HG02852 (cell line): Measurements from ENCODE around the gene RSPH6A.
"Not testable (repeated sequence)": the region's sequence is repeated elsewhere in the genome, so short reads cannot be mapped to it uniquely, and the experiment has no call there.

ENCODE experiments used
- ATAC-seq: cut with Tn5 transposase; IDR thresholded peaks from one replicate; pipeline ENCODE4 v1.9.1; 2021; ENCODE audit warnings: mild to moderate bottlenecking, moderate library complexity; ENCODE audit not compliant: unreplicated experiment

Gene RSPH6A

GRCh38 chr19:45804140-45804958 lies 10.8 kb downstream of the RSPH6A start:
- ATAC-seq, result no peak

GRCh38 chr19:45801603-45802175 lies 13.4 kb downstream of the RSPH6A start:
- no peak for ATAC-seq

DNA sequence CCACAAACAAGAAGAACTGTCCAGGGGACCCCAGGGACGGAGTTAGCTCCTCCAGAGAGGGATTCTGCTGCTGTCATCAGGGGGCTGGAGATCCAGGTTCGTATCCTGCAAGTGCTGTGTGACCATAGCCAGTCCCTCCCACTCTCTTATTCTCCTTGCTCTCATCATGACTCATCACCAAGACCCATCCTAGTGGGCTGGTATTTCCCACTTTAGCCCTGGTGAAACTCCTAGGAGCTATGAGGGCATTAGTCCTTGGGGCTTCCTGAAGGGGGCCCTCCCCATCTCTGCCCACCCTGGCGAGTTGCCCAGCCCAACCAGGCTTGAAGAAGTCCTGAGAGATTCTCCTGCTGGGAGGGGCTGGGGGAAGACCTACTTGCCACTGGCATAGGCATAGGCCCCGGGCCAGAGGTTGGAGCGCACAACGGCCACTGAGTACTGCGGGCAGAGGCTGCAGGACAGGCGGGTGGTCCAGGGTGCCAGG lies 15.0 kb downstream of the RSPH6A start:
- no peak for ATAC-seq

DNA sequence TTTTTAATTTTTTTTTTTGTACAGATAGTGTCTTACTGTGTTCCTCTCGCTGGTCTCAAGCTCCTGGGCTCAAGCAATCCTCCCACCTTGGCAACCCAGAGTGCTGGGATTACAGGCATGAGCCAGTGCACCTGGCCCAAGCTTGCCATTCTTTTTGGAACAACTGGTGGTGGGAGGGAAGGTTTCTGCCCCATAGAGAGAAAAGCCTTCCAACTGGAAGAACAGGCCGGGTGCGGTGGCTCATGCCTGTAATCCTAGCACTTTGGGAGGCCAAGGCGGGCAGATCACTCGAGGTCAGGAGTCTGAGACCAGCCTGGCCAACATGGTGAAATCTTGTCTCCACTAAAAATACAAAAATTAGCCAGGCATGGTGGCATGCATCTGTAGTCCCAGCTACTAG lies 15.6 kb downstream of the RSPH6A start:
- not testable (repeated sequence) for ATAC-seq

DNA sequence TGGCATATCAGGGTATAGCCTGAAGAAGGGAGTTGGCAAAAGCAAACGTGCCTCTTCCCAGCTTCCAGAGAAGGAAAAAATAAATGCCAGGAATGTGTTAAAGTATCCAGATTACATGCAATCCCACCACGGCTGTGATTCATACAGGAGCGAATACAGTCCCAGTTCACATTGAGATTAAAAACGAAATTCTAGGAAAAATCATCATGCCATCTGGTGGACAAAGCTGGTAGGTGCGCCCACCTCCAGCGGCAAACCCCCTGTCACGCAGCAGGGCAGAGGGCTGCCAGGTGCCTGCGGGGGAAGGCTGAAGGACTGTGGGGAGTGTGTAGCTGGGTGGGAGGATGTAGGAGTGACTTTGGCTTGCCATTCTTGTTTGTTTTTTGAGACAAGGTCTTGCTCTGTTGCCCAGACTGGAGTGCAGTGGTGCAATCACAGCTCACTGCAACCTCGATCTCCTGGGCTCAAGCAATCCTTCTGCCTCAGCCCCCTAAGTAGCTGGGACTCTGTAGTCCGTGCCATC lies 16.1 kb downstream of the RSPH6A start:
- no peak for ATAC-seq

- no peak for ATAC-seq
These were observed 20.5 kb downstream of the RSPH6A start for GRCh38 chr19:45794627-45795026.

- ATAC-seq, result no peak
These were observed 21.2 kb downstream of the RSPH6A start for GRCh38 chr19:45793876-45794275.

DNA sequence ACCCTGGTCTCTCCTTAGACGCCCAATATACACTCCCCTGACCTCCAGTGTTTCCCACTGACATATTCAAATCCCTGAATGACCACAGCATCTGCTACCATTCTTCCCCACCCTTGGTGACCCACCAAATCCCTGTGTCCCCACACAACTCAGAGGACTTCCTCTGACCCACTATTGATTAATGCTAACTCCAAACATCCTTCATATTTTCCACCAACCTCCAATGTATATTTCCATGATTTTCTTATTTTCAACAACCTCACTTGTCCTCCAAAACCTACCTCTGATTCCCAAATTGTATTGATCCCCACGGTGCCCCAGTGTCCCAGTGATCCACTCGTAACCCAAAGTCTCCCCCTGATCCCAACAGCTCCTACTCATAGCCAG lies 21.9 kb downstream of the RSPH6A start:
- no peak for ATAC-seq

- ATAC-seq, result peak; percentile 88
These were observed 22.5 kb downstream of the RSPH6A start, which contains the start of gene DMWD for GRCh38 chr19:45792470-45793177. Gene DMWD, minus strand, starts transcription at chr19:45792845. Its CDS starts 89 bp downstream, at chr19:45792756.

DNA sequence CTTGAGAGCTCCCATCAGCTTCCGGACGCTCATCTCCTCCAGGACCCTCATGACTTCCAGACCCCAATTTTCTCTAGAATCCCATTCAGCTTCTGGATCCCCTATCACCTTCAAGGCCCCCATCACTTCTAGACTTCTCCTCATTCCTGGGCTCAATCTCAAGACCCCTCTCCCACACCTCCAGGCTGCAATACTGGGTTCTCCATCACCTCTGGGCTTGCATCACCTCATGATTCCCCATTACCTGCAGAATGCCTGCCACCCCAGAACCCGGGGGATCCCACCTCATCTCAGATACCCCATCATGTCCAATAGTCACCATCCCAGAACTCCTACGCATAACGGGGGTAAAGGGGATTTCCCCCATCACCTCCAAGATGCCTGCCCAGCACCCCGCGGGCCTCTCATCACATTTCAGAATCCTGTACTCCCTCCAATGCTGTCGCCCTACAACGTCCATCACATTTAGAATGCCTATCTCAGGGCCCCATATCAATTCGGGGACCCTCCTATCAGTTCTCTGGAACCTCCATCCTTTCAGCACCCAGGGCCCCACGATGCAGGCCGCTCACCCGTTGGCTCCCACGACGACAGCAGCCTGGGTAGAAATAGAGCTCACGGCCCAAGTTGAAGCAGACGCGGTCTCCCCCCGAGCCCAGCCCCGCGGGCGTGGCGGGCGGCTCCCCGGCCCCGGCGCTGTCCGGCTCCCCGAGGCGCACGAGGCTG lies 23.2 kb downstream of the RSPH6A start:
- ATAC-seq, result no peak

GRCh38 chr19:45790942-45791341 lies 24.2 kb downstream of the RSPH6A start:
- ATAC-seq, result no peak

- ATAC-seq, result no peak
These were observed 25.9 kb downstream of the RSPH6A start for GRCh38 chr19:45789035-45789786.

DNA sequence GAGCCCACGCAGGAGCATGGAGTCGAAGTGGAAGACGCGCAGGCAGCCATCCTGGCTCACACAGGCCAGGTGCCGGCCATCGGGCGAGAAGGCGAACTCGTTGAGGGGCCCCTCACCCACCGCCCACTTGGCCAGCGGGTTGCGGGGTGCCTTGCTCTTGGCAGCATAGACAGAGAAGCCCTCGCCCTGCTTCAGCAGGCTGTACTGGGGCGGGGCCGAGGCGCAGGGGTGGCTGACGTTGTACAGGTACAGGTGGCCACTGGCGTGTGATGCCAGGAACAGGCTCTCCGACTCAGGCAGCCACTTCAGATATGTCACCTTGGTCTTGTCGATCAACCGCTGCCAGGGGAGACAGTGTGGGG lies 28.6 kb downstream of the RSPH6A start:
- ATAC-seq, result no peak

GRCh38 chr19:45785781-45786532 lies 29.2 kb downstream of the RSPH6A start:
- no peak for ATAC-seq

- ATAC-seq, result no peak
These were observed 30.0 kb downstream of the RSPH6A start for GRCh38 chr19:45785097-45785496.

- ATAC-seq, result no peak
These were observed 31.0 kb downstream of the RSPH6A start for GRCh38 chr19:45784096-45784495.

DNA sequence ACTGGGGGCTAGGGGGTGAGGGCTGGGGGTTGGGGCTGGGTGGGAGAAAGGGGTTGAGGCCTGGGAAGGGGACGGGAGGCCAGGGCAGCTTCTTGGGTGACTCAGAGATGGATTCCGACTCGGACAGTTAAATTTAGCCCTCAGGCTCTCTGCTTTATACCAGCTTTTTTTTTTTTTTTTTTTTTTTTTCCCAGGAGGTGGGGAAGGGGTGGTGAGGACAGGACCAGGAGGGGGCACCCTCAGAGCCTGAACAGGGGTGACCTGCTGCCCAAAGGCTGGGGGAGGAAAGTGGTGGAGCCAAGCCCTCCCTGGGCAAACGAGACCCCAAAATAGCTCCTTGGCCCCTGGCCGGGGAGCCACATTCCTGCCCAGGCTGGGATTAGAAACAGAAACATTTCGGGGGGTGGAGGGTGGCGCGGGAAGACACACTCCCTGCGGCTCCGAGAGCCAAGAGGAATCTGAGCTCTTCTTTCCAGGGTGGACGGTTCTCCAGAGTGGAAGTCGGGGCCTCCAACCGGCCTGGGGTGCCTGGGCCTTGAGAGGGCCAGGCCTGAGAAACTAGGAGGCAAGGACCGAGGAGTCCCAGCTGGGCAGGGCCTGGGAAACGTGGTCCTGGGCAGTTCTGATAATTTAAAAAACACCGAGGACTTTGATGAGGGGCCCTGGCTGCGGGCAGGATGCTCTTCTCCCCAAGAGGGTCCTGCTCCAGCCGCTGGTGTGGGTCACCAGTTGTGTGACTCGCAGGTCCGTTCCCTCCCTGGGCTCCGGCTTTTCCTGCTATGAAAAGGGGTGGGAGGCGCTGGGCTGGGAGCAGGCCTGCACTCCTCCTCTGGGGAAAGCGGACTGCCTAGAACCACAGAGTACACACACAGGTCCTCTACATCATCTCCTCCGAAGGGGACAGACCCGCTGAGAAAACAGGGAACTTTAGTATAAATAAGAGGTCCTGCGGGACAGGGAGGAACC lies 32.0 kb downstream of the RSPH6A start:
- ATAC-seq, result no peak

- ATAC-seq, result no peak
These were observed 32.9 kb downstream of the RSPH6A start, which contains the start of gene DMPK for GRCh38 chr19:45782162-45782691. Gene DMPK, minus strand, starts transcription at chr19:45782490. Its CDS starts 138 bp downstream, at chr19:45782352.
